ENCODE results near the gene PCNX4. TPM values are rescaled to one million over a fixed set of nuclear protein-coding genes. Genes with fewer than 3 reads are reported as not detected.

PCNX4 gene
- total and polyA plus RNA-seq, 2 donors (not counting 1 experiment from before 2014, with no cell fraction given) = 57.8 to 95.0 TPM

DNA sequence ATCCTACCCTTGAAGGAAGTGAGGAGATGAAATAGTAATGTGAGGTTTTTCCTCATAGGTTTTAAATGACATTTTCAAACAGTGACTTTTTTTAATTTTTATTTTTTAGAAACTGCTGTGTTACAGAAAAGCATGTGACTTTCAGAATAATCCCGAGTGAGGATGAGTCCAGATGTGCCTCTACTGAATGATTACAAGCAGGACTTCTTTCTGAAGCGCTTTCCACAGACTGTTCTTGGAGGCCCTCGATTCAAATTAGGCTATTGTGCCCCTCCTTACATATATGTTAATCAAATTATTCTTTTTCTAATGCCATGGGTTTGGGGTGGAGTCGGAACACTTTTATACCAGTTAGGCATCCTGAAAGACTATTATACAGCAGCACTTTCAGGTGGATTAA lies 15.8 kb downstream of the PCNX4 start:
- Histone ChIP-seq H3K27me3 (ENCODE audit: control insufficient read depth, insufficient read depth, low read length) (no peaks in the 10 kb centered on the region), H3K4me2 (ENCODE audit: extremely low read depth, insufficient read depth, low read length) (no peak overlapping the region), H4K20me1 (ENCODE audit: control insufficient read depth, extremely low read depth, insufficient read depth, low read length) (no peaks in the 10 kb centered on the region), H3K4me3 (replicated peaks in 1 of 4; ENCODE audit: control extremely low read depth in 1 of 4, insufficient read depth in 1 of 4, low read depth in 3 of 4, low read length in 4 of 4) (no peak overlapping the region), H2AFZ (ENCODE audit: low read length) (no peak overlapping the region), H3K27ac (ENCODE audit: insufficient read depth, low read length) (no peak overlapping the region), H3K9ac (ENCODE audit: insufficient read depth, low read length) (no peak overlapping the region), H3K4me1 (ENCODE audit: control insufficient read depth, extremely low read depth, insufficient read depth, low read length) (peaks cover 3% of the 10 kb centered on the region), H3K79me2 (ENCODE audit: control insufficient read depth, insufficient read depth, low read length) (peaks cover 82% of the 10 kb centered on the region), H3K36me3 (ENCODE audit: control insufficient read depth, insufficient read depth, low read length) (no peaks in the 10 kb centered on the region), H3K9me3 (ENCODE audit: control insufficient read depth, insufficient read depth, low read depth, low read length) (no peaks in the 10 kb centered on the region)
- no peak for DNase-seq (ENCODE audit: low read depth in 2 of 2)
- TF ChIP-seq EZH2 (IDR thresholded peaks at IDR 0.05; ENCODE audit: low read length, missing control alignments) (no peak), CTCF (conservative IDR thresholded peaks at IDR 0.05 in 1 of 2, IDR thresholded peaks at IDR 0.05 in 1 of 2; ENCODE audit: low read depth in 1 of 2, low read length in 2 of 2) (no peak)

DNA sequence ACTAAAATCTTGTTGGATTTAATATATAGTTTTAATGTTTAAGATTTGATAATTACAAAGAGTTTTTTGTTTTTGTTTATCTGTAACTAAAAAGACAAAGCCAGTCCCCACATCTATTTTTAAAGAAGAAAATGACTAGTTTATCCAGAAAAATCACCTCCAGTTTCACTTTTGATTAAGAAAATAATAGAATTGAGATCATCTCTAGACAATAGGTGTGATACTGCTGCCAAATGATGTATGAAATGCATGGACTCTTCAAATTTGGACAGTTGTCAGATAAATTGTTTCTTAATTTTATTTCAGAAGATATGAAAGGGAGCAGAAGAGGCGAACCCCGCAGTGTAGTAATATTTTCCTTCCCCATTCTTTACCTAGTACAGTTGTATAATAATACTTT lies 20.0 kb downstream of the PCNX4 start:
- H4K20me1 ChIP-seq (ENCODE audit: control insufficient read depth, extremely low read depth, insufficient read depth, low read length) = no peaks in the 10 kb centered on the region
- no peak overlapping the region for H3K4me3 ChIP-seq (replicated peaks in 1 of 4; ENCODE audit: control extremely low read depth in 1 of 4, insufficient read depth in 1 of 4, low read depth in 3 of 4, low read length in 4 of 4)
- DNase-seq (ENCODE audit: low read depth in 2 of 2) = no peak
- H3K4me1 ChIP-seq (ENCODE audit: control insufficient read depth, extremely low read depth, insufficient read depth, low read length) = no peaks in the 10 kb centered on the region
- no peak overlapping the region for H3K27ac ChIP-seq (ENCODE audit: insufficient read depth, low read length)
- H3K27me3 ChIP-seq (ENCODE audit: control insufficient read depth, insufficient read depth, low read length) = no peaks in the 10 kb centered on the region
- TF ChIP-seq CTCF (conservative IDR thresholded peaks at IDR 0.05 in 1 of 2, IDR thresholded peaks at IDR 0.05 in 1 of 2; ENCODE audit: low read depth in 1 of 2, low read length in 2 of 2) = no peak
- TF ChIP-seq EZH2 (IDR thresholded peaks at IDR 0.05; ENCODE audit: low read length, missing control alignments) = no peak
- peaks cover 61% of the 10 kb centered on the region for H3K79me2 ChIP-seq (ENCODE audit: control insufficient read depth, insufficient read depth, low read length)
- H3K9ac ChIP-seq (ENCODE audit: insufficient read depth, low read length) = no peak overlapping the region
- H3K36me3 ChIP-seq (ENCODE audit: control insufficient read depth, insufficient read depth, low read length) = peaks cover 1% of the 10 kb centered on the region
- no peak overlapping the region for H2AFZ ChIP-seq (ENCODE audit: low read length)
- no peaks in the 10 kb centered on the region for H3K9me3 ChIP-seq (ENCODE audit: control insufficient read depth, insufficient read depth, low read depth, low read length)
- no peak overlapping the region for H3K4me2 ChIP-seq (ENCODE audit: extremely low read depth, insufficient read depth, low read length)

GRCh38 chr14:60114881-60115280 lies 23.2 kb downstream of the PCNX4 start:
- no peak for DNase-seq (ENCODE audit: low read depth in 2 of 2)
- TF ChIP-seq EZH2 (IDR thresholded peaks at IDR 0.05; ENCODE audit: low read length, missing control alignments) (no peak), CTCF (conservative IDR thresholded peaks at IDR 0.05 in 1 of 2, IDR thresholded peaks at IDR 0.05 in 1 of 2; ENCODE audit: low read depth in 1 of 2, low read length in 2 of 2) (no peak)
- H3K4me2 ChIP-seq (ENCODE audit: extremely low read depth, insufficient read depth, low read length) = no peak overlapping the region
- H3K9ac ChIP-seq (ENCODE audit: insufficient read depth, low read length) = no peak overlapping the region
- no peaks in the 10 kb centered on the region for H3K9me3 ChIP-seq (ENCODE audit: control insufficient read depth, insufficient read depth, low read depth, low read length)
- no peak overlapping the region for H3K27ac ChIP-seq (ENCODE audit: insufficient read depth, low read length)
- no peaks in the 10 kb centered on the region for H3K27me3 ChIP-seq (ENCODE audit: control insufficient read depth, insufficient read depth, low read length)
- no peaks in the 10 kb centered on the region for H3K4me1 ChIP-seq (ENCODE audit: control insufficient read depth, extremely low read depth, insufficient read depth, low read length)
- peaks cover 5% of the 10 kb centered on the region for H3K36me3 ChIP-seq (ENCODE audit: control insufficient read depth, insufficient read depth, low read length)
- no peaks in the 10 kb centered on the region for H4K20me1 ChIP-seq (ENCODE audit: control insufficient read depth, extremely low read depth, insufficient read depth, low read length)
- no peak overlapping the region for H3K4me3 ChIP-seq (replicated peaks in 1 of 4; ENCODE audit: control extremely low read depth in 1 of 4, insufficient read depth in 1 of 4, low read depth in 3 of 4, low read length in 4 of 4)
- peaks cover 38% of the 10 kb centered on the region for H3K79me2 ChIP-seq (ENCODE audit: control insufficient read depth, insufficient read depth, low read length)
- H2AFZ ChIP-seq (ENCODE audit: low read length) = no peak overlapping the region

Measured in fibroblast of lung (primary cell).